GM18951 (cell line): ENCODE data around the gene MTRF1L.
"Not testable (repeated sequence)": the region's sequence is repeated elsewhere in the genome, so short reads cannot be mapped to it uniquely, and the experiment has no call there.

ENCODE experiments used
- POLR2A ChIP-seq: IDR thresholded peaks from 4 replicates; pipeline ENCODE4 v1.6.1; 2011; ENCODE audit warnings: mild to moderate bottlenecking; ENCODE audit not compliant: insufficient read length, insufficient read depth; ENCODE audit errors: extremely low read depth
- in situ Hi-C: fragments of 300-500 bp; cut with MboI; formaldehyde crosslinking; loops from one replicate; pipeline ENCODE4 v1.12.0; 2022; ENCODE audit warnings: low sequenced_read_pairs, mixed read lengths, inconsistent platforms; ENCODE audit not compliant: unreplicated experiment

The MTRF1L gene

GRCh38 chr6:152976749-152977148, 25.8 kb downstream of the MTRF1L start:
- no peak for TF ChIP-seq POLR2A
- in situ Hi-C loops, result loop anchor here (25.0 kb wide), 1 partner anchor 1286 kb away; no protein-coding TSS in a partner anchor

GRCh38 chr6:152975204-152975915, 27.1 kb downstream of the MTRF1L start:
- in situ Hi-C loops, result loop anchor here (25.0 kb wide), 1 partner anchor 1287 kb away; no protein-coding TSS in a partner anchor
- no peak for TF ChIP-seq POLR2A

GRCh38 chr6:152973916-152974315, 28.6 kb downstream of the MTRF1L start:
- in situ Hi-C loops, result no loop called here
- TF ChIP-seq POLR2A, result no peak

GRCh38 chr6:152969688-152970418, 32.7 kb downstream of the MTRF1L start:
- in situ Hi-C loops, result no loop called here
- TF ChIP-seq POLR2A, result no peak

- in situ Hi-C loops, result not testable (repeated sequence)
These were observed 36.2 kb downstream of the MTRF1L start for GRCh38 chr6:152966168-152966894.

- no peak for TF ChIP-seq POLR2A
- in situ Hi-C loops, result no loop called here
These were observed 43.2 kb downstream of the MTRF1L start for GRCh38 chr6:152959333-152959732.

GRCh38 chr6:152957796-152958195, 44.7 kb downstream of the MTRF1L start:
- in situ Hi-C loops, result no loop called here
- no peak for TF ChIP-seq POLR2A

GRCh38 chr6:152954443-152954842, 48.1 kb downstream of the MTRF1L start:
- in situ Hi-C loops, result no loop called here
- no peak for TF ChIP-seq POLR2A

- in situ Hi-C loops, result no loop called here
These were observed 49.5 kb downstream of the MTRF1L start for GRCh38 chr6:152952866-152953509.

GRCh38 chr6:152952045-152952444, 50.5 kb downstream of the MTRF1L start:
- in situ Hi-C loops, result no loop called here
- no peak for TF ChIP-seq POLR2A

More at GRCh38 chr6:152952866-152953509, 49.5 kb downstream of the MTRF1L start:
- TF ChIP-seq POLR2A, result no peak

- in situ Hi-C loops, result no loop called here
- TF ChIP-seq POLR2A, result no peak
These were observed 52.3 kb downstream of the MTRF1L start for GRCh38 chr6:152950240-152950639.

GRCh38 chr6:152948150-152948768, 54.2 kb downstream of the MTRF1L start:
- in situ Hi-C loops, result loop anchor here (10.0 kb wide), 1 partner anchor 93 kb away; no protein-coding TSS in a partner anchor
- TF ChIP-seq POLR2A, result no peak
